Measurements from ENCODE around the gene GLB1L2.
"Not testable (repeated sequence)": the region's sequence is repeated elsewhere in the genome, so short reads cannot be mapped to it uniquely, and the experiment has no call there.

The GLB1L2 gene

DNA sequence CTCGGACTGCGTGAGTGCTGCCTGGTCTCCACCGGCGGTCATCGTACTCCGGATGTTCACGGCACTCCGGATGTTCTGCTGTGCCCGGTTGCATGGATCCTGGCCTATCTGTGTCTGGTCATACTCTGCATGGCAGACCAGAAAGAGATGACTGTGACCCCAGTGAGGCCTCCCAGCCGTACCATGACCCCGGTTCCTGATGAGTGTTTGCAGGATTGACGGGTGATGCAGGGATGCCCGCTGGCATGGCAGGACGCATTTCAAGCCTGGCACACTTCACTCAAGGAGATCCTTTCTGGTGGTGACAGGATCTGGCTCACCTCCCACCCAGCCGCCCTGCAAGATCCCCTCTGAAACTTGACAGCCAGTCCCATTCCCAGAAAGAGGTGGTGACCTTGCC, 6.3 kb downstream of the GLB1L2 start:
- no peak for DNase-seq (ENCODE audit: extremely low read depth, low read depth)
- TF ChIP-seq, protein P1, sequence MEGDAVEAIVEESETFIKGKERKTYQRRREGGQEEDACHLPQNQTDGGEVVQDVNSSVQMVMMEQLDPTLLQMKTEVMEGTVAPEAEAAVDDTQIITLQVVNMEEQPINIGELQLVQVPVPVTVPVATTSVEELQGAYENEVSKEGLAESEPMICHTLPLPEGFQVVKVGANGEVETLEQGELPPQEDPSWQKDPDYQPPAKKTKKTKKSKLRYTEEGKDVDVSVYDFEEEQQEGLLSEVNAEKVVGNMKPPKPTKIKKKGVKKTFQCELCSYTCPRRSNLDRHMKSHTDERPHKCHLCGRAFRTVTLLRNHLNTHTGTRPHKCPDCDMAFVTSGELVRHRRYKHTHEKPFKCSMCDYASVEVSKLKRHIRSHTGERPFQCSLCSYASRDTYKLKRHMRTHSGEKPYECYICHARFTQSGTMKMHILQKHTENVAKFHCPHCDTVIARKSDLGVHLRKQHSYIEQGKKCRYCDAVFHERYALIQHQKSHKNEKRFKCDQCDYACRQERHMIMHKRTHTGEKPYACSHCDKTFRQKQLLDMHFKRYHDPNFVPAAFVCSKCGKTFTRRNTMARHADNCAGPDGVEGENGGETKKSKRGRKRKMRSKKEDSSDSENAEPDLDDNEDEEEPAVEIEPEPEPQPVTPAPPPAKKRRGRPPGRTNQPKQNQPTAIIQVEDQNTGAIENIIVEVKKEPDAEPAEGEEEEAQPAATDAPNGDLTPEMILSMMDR (IDR thresholded peaks at IDR 0.05; ENCODE audit: low read depth, low read length): no peak

- DNase-seq (ENCODE audit: extremely low read depth, low read depth): no peak
- TF ChIP-seq, protein P1 (IDR thresholded peaks at IDR 0.05; ENCODE audit: low read depth, low read length): no peak
Observed at GRCh38 chr11:134338654-134339053, 6.9 kb downstream of the GLB1L2 start.

- TF ChIP-seq, protein P1 (IDR thresholded peaks at IDR 0.05; ENCODE audit: low read depth, low read length): no peak
- no peak for DNase-seq (ENCODE audit: extremely low read depth, low read depth)
Observed at GRCh38 chr11:134339756-134340155, 8.0 kb downstream of the GLB1L2 start.

DNA sequence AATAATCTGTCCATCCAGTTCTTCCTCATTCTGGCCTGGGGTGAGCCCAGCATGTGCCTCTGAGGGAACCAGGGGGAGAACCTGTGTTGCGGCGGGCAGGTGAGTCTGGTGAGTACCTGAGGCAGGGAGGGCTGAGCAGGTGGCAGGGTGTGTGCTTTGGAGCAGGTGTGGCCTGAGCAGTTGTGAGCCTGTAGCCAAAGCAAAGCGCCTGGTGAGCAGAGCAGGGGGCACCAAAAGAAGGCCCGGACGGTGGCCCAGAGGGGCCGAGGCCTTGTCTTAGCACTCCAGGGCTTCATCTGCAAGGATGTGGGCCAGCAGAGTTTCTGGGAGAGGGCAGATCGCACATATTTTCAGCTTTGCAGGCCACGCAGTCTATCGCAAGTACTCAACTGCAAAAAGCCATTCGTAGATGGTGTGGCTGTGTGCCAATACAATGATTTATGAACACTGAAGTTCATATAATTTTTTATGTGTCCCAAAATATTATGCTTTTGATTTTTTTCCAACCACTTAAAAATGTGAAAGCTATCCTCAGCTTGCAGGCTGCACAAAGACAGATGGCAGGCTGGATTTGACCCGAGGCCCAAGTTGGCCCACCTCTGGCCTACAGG, 8.7 kb downstream of the GLB1L2 start:
- DNase-seq (ENCODE audit: extremely low read depth, low read depth): no peak
- TF ChIP-seq, protein P1 (IDR thresholded peaks at IDR 0.05; ENCODE audit: low read depth, low read length): no peak

DNA sequence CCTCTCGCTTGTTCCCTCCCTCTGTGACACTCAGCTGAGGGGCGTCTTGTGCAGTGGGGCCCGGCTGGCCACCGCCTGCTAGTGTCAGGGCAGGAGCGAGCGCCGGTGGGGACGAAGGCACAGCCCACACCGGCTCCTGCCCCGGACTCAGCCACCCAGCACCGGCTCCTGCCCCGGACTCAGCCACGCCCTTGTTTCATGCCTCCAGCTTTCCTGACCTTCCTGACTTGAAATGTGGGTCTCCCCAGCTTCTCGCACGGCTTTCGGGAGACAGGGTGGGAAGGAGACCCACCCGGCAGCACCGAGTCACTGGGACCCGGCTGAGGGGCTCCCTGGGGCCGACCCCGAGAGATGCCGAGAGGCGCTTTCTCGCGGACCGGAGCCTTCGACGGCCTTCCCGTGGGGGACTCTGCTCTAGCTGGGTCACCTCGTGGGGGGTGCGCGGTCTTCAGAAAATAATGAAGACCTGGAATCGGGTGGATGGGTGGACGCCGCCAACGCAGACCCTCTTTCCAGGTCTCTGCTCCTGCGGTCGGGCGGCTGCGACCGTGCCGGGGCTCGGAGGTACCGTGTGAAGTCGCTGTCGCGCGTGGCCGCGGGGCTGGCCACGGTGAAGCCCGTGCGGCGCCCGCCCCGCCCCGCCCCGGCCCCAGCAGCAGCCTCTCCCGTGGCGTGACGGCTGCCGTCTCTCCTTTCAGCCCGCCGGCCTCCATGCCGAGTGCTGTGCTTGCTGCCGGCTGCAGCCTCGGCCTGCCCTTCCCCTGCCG, 10.2 kb downstream of the GLB1L2 start:
- DNase-seq (ENCODE audit: extremely low read depth, low read depth): no peak
- TF ChIP-seq, protein P1 (IDR thresholded peaks at IDR 0.05; ENCODE audit: low read depth, low read length): no peak

DNA sequence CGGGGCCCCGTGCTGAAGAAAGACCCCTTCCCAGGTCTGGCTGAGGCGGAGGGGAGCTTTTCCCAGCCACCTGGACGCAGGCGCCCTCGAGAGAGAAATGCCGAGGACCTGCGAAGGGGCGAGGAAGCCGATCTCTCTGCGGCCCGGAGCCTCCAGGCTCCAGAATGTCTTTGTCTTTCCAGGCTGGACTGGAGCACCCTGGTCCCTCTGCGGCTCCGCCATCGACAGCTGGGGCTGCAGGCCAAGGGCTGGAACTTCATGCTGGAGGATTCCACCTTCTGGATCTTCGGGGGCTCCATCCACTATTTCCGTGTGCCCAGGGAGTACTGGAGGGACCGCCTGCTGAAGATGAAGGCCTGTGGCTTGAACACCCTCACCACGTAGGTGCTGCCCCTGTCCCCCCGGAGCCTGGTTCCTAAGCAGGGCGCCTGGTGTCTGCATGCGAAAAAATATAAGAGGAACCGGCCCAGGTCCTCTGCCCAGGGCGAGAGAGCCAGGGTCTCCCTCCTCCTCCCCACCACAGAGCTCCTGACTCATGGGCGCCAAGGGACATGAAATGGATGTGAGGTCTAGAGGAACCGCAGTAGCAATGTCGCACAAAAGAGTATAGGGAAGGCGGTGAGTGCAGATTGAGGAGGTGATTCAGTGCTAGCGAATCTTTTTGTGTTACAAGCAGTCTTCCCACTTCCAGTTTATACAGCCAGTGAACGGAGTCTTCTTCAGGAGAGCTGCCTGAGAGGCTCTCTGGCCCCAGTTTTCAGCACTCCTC, 11.0 kb downstream of the GLB1L2 start:
- TF ChIP-seq, protein P1 (IDR thresholded peaks at IDR 0.05; ENCODE audit: low read depth, low read length): no peak
- no peak for DNase-seq (ENCODE audit: extremely low read depth, low read depth)

- TF ChIP-seq, protein P1 (IDR thresholded peaks at IDR 0.05; ENCODE audit: low read depth, low read length): no peak
- DNase-seq (ENCODE audit: extremely low read depth, low read depth): no peak
Observed at GRCh38 chr11:134343646-134344045, 11.9 kb downstream of the GLB1L2 start.

DNA sequence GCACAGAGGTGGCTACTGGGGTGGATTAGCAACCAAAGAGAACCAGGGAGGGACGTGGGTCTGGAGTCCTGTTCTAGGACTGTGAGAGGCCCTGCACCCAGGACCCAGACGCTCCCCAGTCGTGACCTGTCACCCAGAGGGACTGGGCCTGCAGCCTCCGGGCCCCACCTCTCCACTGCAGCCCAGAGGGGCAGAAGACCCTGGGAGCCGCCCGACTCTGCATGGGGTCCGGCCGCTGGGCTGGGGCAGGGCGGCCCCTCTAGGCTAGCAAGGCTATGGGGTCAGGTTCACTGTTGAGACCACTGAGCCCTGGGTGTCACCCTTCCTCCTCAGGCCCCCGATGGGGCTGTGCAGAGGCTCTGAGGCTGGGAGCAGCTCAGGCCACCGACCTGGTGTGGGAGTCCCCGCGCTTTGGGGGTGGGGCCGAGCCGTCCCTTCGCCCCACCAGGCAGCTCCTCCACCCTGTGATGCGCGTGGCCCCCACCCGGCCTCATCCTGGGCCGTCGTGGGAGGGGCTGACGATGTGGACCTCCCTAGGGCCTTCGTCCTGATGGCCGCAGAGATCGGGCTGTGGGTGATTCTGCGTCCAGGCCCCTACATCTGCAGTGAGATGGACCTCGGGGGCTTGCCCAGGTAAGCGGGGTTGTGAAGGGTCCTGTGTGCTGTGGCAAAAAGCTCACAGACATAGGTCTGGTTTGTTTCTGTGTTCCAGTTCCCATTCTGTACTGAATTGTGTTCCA, 12.9 kb downstream of the GLB1L2 start:
- not testable (repeated sequence) for DNase-seq (ENCODE audit: extremely low read depth, low read depth)

All from AG09319 (cell line).